Testis (tissue), 3 donors: ENCODE results near the gene C4orf36. TPM values are rescaled to one million over a fixed set of nuclear protein-coding genes. Genes with fewer than 3 reads are reported as not detected.
"Not testable (repeated sequence)": the region's sequence is repeated elsewhere in the genome, so short reads cannot be mapped to it uniquely, and the experiment has no call there.

Source experiments
- DNase-seq: peaks from one replicate; pipeline ENCODE4 v3.0.0-alpha.2; 2019
- H3K27ac ChIP-seq, 2 donors: fragments of 200-600 bp; sonication (generic); one replicate each; pipeline ENCODE4 v1.5.1; 2019
- H3K27me3 ChIP-seq: fragments of 200-600 bp; sonication (generic); one replicate; pipeline ENCODE4 v1.5.1; 2019
- H3K36me3 ChIP-seq: fragments of 200-600 bp; sonication (generic); one replicate; pipeline ENCODE4 v1.5.1; 2017; ENCODE audit warnings: low read depth; ENCODE audit errors: missing control alignments
- H3K4me1 ChIP-seq: fragments of 200-600 bp; sonication (generic); one replicate; pipeline ENCODE4 v1.5.1; 2019
- H3K4me3 ChIP-seq, 2 donors: fragments of 200-600 bp; sonication (generic); one replicate each; pipeline ENCODE4 v1.5.1; 2017 to 2019
- H3K9me3 ChIP-seq: fragments of 200-600 bp; sonication (generic); one replicate; pipeline ENCODE4 v1.5.1; 2017
- POLR2A ChIP-seq: fragments of 450-650 bp; IDR thresholded peaks from one replicate; pipeline ENCODE4 v1.6.1; 2017; ENCODE audit warnings: antibody characterized with exemption, mild to moderate bottlenecking, moderate library complexity
- WGBS, 2 donors: methylation state at CpG; one replicate each; pipeline ENCODE4 v1.1.5; 2018; 5-methylcytosine and 5-hydroxymethylcytosine counted together
- intact Hi-C: fragments of 100-400 bp; cut with DNase I; formaldehyde crosslinking; loops from one replicate; pipeline ENCODE4 v1.15.1; 2023; ENCODE audit warnings: low total_unique reads
- polyA plus RNA-seq: library from polyadenylated mRNA; stranded (reverse); fragments of 350-450 nt; fragmentation: Illumina TruSeq; extraction: RNeasy Lipid Tissue Mini Kit (QIAGEN cat#74804); gene quantifications from one replicate; pipeline ENCODE4 v1.2.3, GENCODE V29; 2014; ENCODE audit warnings: low read depth, low replicate concordance; ENCODE audit not compliant: insufficient read depth
- total RNA-seq, 2 donors: library from RNA; depleted of rRNA; stranded (reverse); fragments of >200 nt; gene quantifications; one replicate each; pipeline ENCODE4 v1.2.3, GENCODE V29; 2016
- TF ChIP-seq, protein P1 (sequence below), 3 experiments: fragments of 450-650 bp in 2 of 3; fragments of 200-600 bp in 1 of 3; sonication (generic) in 1 of 3; IDR thresholded peaks; one replicate each; pipeline ENCODE4 v1.5.1; 2016 to 2019; ENCODE audit warnings: antibody characterized with exemption in 3 of 3, mild to moderate bottlenecking in 2 of 3, moderate library complexity in 1 of 3

C4orf36 gene
- total and polyA plus RNA-seq, 3 donors from 2014 or later = 5.9 to 26.4 (median 20.0) TPM

DNA sequence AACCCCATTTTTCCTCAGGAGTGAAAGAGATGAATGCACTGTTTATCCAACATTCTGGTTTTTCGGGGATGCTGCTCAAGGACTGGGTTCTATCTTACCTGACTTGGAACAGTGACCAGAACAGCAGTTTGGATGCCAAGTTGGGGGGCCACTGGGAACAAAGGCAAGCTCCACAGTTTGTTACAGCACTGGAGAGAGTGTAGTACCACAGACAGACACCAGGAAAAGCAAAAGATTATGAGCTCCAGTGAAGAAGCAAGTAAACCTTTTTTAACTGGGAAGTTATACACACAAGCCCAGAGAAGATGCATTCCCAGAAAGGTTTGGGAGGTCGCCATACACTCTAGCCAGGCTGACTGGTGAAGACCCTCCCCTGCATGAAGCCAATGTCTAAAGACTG lies 13.6 kb downstream of the C4orf36 start:
- Histone ChIP-seq H3K4me1 (no peaks in the 10 kb centered on the region), H3K36me3 (no peaks in the 10 kb centered on the region), H3K27me3 (no peaks in the 10 kb centered on the region), H3K4me3 (no peak overlapping the region), H3K9me3 (no peaks in the 10 kb centered on the region), H3K27ac (no peak overlapping the region)
- DNase-seq = no peak
- intact Hi-C loops = no loop called here
- WGBS, 2 donors = 82 to 91% methylated on average over 2 of the region's 2 CpGs
- TF ChIP-seq, protein P1, sequence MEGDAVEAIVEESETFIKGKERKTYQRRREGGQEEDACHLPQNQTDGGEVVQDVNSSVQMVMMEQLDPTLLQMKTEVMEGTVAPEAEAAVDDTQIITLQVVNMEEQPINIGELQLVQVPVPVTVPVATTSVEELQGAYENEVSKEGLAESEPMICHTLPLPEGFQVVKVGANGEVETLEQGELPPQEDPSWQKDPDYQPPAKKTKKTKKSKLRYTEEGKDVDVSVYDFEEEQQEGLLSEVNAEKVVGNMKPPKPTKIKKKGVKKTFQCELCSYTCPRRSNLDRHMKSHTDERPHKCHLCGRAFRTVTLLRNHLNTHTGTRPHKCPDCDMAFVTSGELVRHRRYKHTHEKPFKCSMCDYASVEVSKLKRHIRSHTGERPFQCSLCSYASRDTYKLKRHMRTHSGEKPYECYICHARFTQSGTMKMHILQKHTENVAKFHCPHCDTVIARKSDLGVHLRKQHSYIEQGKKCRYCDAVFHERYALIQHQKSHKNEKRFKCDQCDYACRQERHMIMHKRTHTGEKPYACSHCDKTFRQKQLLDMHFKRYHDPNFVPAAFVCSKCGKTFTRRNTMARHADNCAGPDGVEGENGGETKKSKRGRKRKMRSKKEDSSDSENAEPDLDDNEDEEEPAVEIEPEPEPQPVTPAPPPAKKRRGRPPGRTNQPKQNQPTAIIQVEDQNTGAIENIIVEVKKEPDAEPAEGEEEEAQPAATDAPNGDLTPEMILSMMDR (IDR thresholded peaks at IDR 0.05) = no peak
- no peak for TF ChIP-seq POLR2A

DNA sequence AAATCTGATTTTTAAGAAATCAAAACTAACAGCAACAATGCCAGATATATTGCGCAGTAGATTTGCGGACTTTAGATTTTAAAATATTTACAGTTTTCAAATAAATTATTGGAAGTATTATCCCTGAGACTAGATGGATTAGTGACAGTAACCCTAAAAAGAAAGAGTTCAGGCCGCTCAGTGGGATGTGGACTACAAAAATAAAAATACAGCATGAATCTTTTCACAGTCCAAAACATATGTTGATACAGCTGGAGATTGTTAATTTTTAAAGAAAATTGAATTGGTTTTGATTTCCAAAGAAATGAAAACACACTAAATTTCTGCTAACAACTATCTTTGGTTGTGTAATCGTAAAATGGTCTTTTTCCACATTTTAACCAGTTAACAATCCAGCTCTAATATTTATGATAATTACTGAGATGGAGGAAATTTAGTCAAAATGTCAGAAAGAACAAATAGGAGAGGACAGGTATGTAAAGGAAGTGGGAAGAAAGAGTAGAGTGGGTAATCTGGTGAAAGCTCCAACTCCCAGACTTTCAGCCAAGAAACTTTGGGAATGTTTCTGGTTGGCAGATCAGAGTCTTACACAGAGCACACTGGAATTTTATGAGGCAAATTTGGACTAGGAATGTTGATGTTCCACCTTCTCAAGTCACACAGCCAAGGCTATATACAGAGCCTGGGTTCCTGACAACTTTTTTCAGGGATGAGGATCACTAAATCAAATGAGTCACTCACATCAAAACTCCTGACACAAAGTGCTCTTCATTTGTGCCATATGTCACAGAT lies 15.1 kb downstream of the C4orf36 start:
- Histone ChIP-seq H3K4me1 (no peaks in the 10 kb centered on the region), H3K4me3 (no peak overlapping the region), H3K9me3 (no peaks in the 10 kb centered on the region), H3K36me3 (no peaks in the 10 kb centered on the region), H3K27ac (no peak overlapping the region), H3K27me3 (no peaks in the 10 kb centered on the region)
- no peak for DNase-seq
- intact Hi-C loops = no loop called here
- WGBS, 2 donors = 76 to 83% methylated on average over 4 of the region's 4 CpGs
- TF ChIP-seq POLR2A = no peak
- TF ChIP-seq, protein P1 (IDR thresholded peaks at IDR 0.05) = no peak

DNA sequence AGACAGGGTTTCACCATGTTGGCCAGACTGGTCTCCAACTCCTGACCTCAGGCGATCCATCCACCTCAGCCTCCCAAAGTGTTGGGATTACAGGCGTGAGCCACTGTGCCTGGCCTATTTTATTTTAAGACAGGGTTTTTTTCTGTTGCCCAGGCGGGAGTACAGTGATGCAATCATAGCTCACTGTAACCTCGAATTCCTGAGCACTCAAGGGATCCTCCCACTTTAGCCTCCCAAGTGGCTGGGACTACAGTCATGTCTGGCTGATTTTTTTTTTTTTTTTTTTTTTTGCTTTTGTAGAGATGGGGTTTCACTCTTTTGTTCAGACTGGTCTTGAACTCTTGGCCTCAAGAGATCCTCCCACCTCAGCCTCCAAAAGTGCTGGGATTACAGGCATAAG lies 16.8 kb downstream of the C4orf36 start:
- DNase-seq, intact Hi-C loops, H3K36me3 ChIP-seq, H3K9me3 ChIP-seq, H3K27ac ChIP-seq, H3K27me3 ChIP-seq, H3K4me3 ChIP-seq, H3K4me1 ChIP-seq: not testable (repeated sequence)
- WGBS, 2 donors = 76 to 85% methylated on average over 4 of the region's 4 CpGs

DNA sequence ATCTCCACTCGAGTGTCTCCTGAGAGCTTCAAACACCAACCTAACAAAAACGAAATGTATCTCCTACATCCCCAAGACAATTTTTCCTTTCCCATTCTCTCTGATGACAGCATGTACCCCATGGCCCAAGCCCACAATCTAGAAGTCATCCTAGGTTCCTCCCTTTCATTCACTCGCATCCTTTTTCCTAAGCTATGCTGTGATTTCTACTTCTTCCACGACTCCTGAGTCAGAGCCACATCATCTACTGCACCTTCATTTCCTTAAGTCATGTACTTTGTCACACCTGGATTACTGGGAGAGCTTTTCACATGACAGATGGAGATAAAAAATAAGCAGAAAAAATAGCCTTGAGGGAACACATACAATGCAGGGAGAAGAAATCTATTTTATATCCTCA lies 20.1 kb downstream of the C4orf36 start:
- intact Hi-C loops = no loop called here
- Histone ChIP-seq H3K27ac (no peak overlapping the region), H3K36me3 (no peaks in the 10 kb centered on the region), H3K4me1 (no peaks in the 10 kb centered on the region), H3K4me3 (no peak overlapping the region), H3K9me3 (no peaks in the 10 kb centered on the region), H3K27me3 (no peaks in the 10 kb centered on the region)
- 78 to 87% methylated on average over 4 of the region's 4 CpGs for WGBS, 2 donors
- no peak for TF ChIP-seq POLR2A
- TF ChIP-seq, protein P1 (IDR thresholded peaks at IDR 0.05) = no peak
- no peak for DNase-seq

DNA sequence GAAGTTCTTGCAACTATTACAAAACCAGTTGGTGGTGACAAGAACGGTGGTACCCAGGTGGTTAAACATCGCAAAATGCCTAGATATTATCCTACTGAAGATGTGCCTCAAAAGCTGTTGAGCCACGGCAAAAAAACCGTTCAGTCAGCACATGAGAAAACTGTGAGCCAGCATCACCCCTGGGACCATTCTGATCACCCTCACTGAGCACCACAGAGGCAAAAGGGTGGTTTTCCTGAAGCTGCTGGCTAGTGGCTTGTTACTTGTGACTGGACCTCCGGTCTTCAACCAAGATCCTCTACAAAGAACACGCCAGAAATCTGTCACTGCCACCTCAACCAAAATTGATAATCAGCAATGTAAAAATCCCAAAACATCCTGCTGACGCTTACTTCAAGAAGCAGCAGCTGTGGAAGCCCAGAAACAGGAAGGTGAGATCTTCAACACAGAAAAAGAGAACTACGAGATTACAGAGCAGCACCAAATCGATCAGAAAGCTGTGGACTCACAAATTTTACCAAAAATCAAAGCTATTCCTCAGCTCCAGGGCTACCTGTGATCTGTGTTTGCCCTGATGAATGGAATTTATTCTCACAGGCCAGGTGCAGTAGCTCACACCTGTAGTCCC lies 21.7 kb downstream of the C4orf36 start:
- Histone ChIP-seq H3K4me1 (no peaks in the 10 kb centered on the region), H3K9me3 (no peaks in the 10 kb centered on the region), H3K4me3 (no peak overlapping the region), H3K27ac (no peak overlapping the region), H3K27me3 (no peaks in the 10 kb centered on the region), H3K36me3 (no peaks in the 10 kb centered on the region)
- intact Hi-C loops = no loop called here
- 83 to 93% methylated on average over 9 of the region's 9 CpGs for WGBS, 2 donors
- no peak for DNase-seq
- TF ChIP-seq POLR2A = no peak
- TF ChIP-seq, protein P1 (IDR thresholded peaks at IDR 0.05) = no peak
